Measurements from ENCODE around the gene PLCZ1.
"Not testable (repeated sequence)": the region's sequence is repeated elsewhere in the genome, so short reads cannot be mapped to it uniquely, and the experiment has no call there.

The PLCZ1 gene, protein sequence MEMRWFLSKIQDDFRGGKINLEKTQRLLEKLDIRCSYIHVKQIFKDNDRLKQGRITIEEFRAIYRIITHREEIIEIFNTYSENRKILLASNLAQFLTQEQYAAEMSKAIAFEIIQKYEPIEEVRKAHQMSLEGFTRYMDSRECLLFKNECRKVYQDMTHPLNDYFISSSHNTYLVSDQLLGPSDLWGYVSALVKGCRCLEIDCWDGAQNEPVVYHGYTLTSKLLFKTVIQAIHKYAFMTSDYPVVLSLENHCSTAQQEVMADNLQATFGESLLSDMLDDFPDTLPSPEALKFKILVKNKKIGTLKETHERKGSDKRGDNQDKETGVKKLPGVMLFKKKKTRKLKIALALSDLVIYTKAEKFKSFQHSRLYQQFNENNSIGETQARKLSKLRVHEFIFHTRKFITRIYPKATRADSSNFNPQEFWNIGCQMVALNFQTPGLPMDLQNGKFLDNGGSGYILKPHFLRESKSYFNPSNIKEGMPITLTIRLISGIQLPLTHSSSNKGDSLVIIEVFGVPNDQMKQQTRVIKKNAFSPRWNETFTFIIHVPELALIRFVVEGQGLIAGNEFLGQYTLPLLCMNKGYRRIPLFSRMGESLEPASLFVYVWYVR

DNA sequence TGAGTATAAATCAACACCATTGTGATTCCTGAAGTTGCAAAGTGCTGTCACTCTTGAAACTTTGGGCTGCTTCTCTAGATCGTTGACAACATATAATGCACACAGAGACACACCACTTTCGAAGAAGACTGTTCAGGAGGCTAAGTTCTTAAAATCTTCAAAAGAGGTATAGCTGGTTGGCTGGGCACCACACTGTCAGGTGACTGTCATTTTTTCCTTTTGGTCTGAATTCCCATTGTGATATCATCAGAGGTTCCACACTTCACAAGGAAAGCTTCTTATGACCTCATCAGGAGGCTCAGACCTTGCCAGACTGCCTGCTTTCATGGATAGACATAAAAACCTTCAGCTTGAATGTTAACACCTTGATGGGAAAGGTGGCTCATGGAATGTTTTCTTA, at the start of gene PLCZ1, which contains the start of gene CAPZA3:
Gene PLCZ1, minus strand, starts transcription at position 194 of the 400 bp plus-strand sequence. CDS start 641 bp downstream, outside the sequence.
Gene CAPZA3, plus strand, starts transcription at position 301 of the 400 bp plus-strand sequence. CDS start 150 bp downstream, outside the sequence.
- H3K4me3 ChIP-seq (ENCODE audit: low read depth, low read length) = no peak within 1 kb of the TSS
- no peak for TF ChIP-seq CTCF (IDR thresholded peaks at IDR 0.05; ENCODE audit: borderline replicate concordance, insufficient read depth, low read depth, low read length)

DNA sequence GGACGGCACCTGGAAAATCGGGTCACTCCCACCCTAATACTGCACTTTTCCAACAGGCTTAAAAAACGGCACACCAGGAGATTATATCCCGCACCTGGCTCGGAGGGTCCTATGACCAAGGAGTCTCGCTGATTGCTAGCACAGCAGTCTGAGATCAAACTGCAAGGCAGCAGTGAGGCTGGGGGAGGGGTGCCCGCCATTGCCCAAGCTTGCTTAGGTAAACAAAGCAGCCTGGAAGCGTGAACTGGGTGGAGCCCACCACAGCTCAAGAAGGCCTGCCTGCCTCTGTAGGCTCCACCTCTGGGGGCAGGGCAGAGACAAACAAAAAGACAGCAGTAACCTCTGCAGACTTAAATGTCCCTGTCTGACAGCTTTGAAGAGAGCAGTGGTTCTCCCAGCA, 47.7 kb upstream of the PLCZ1 start:
- H3K4me3 ChIP-seq (ENCODE audit: low read depth, low read length) = not testable (repeated sequence)

- TF ChIP-seq CTCF (IDR thresholded peaks at IDR 0.05; ENCODE audit: borderline replicate concordance, insufficient read depth, low read depth, low read length) = no peak
- no peak overlapping the region for H3K4me3 ChIP-seq (ENCODE audit: low read depth, low read length)
Observed at GRCh38 chr12:18782827-18783226, 45.0 kb upstream of the PLCZ1 start.

GRCh38 chr12:18766479-18766878, 28.7 kb upstream of the PLCZ1 start:
- H3K4me3 ChIP-seq (ENCODE audit: low read depth, low read length) = not testable (repeated sequence)

DNA sequence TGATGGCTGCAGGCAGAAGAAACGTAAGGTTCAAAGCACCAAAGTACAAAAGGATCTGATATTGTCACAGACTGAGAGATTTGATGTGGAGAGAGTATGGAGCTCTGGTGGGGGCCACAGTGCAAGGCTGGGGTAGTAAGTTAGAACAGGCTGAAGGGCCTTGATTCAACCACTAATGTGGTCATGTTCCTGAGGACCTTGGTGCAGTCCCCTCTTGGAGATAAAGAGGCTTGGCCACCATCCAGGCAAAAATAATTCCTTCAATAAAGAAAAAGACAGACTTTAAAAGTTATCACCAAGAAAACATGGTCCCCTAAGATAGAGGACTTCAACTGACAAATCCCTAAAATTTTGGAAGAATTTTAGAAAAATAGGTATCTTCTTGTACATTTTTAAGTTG, 17.5 kb upstream of the PLCZ1 start:
- H3K4me3 ChIP-seq (ENCODE audit: low read depth, low read length) = no peak overlapping the region
- TF ChIP-seq CTCF (IDR thresholded peaks at IDR 0.05; ENCODE audit: borderline replicate concordance, insufficient read depth, low read depth, low read length) = no peak

DNA sequence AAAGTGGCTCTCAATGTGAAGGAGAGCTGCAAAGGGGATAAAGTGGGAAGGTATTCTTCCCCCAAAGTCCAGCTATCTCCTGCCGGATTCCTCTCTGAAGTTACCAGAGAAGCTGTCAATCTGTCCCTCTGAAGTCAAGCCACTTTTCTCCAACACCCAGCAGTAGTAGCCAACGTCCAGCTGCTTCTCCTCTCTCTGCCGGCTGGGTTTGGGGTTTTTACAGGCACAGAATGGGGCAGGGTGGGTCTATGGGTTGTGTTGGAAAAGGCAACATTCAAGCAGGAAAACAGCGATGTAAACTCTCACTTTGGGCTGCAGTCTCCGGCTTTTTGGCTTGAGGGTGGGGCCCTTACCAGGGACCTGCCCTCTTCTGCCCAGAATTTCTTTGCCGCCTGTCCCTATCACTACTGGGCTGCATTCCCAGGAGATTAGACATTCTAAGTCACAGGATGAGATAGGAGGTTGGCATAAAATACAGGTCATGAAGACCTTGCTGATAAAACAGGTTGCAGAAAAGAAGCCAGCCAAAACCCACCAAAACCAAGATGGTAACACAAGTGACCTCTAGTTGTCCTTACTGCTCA, 16.4 kb upstream of the PLCZ1 start:
- no peak overlapping the region for H3K4me3 ChIP-seq (ENCODE audit: low read depth, low read length)
- no peak for TF ChIP-seq CTCF (IDR thresholded peaks at IDR 0.05; ENCODE audit: borderline replicate concordance, insufficient read depth, low read depth, low read length)

GRCh38 chr12:18753481-18754123, 15.8 kb upstream of the PLCZ1 start:
- H3K4me3 ChIP-seq (ENCODE audit: low read depth, low read length) = no peak overlapping the region
- no peak for TF ChIP-seq CTCF (IDR thresholded peaks at IDR 0.05; ENCODE audit: borderline replicate concordance, insufficient read depth, low read depth, low read length)
